Type B pancreatic cell (in vitro differentiated cells): ENCODE measurements around the gene RBM20. TPM values are rescaled to one million over a fixed set of nuclear protein-coding genes. Genes with fewer than 3 reads are reported as not detected.

Experiments
- DNase-seq: peaks from one replicate; pipeline ENCODE4 v3.0.0; 2021; ENCODE audit warnings: mixed read lengths; ENCODE audit not compliant: unreplicated experiment; ENCODE audit errors: extremely low spot score
- H3K27ac Mint-ChIP-seq: 2 replicates; pipeline ENCODE4 v1.8.0; 2021; ENCODE audit warnings: mild to moderate bottlenecking, mixed read lengths
- H3K27me3 Mint-ChIP-seq: 2 replicates; pipeline ENCODE4 v1.8.0; 2021; ENCODE audit warnings: mixed read lengths
- H3K36me3 Mint-ChIP-seq: 2 replicates; pipeline ENCODE4 v1.8.0; 2021; ENCODE audit warnings: mixed read lengths
- H3K4me1 Mint-ChIP-seq: one replicate; pipeline ENCODE4 v1.8.0; 2021; ENCODE audit warnings: mixed read lengths; ENCODE audit not compliant: unreplicated experiment
- H3K4me3 Mint-ChIP-seq: 2 replicates; pipeline ENCODE4 v1.8.0; 2021; ENCODE audit warnings: mild to moderate bottlenecking, mixed read lengths
- H3K9me3 Mint-ChIP-seq: 2 replicates; pipeline ENCODE4 v1.8.0; 2021; ENCODE audit warnings: mixed read lengths
- total RNA-seq: library from RNA; stranded (reverse); gene quantifications from 2 replicates; pipeline ENCODE4 v1.2.1, GENCODE V29; 2021; ENCODE audit warnings: low replicate concordance
- TF ChIP-seq, protein P1 (sequence below): fragments of 200-600 bp; sonication (generic); conservative IDR thresholded peaks from 2 replicates; pipeline ENCODE4 v1.5.0; 2021; ENCODE audit warnings: antibody characterized with exemption, mild to moderate bottlenecking

Gene RBM20
- total RNA-seq, 1 donor from 2014 or later = 5.2 TPM

GRCh38 chr10:110829721-110830410, 185.7 kb downstream of the RBM20 start:
- Mint-ChIP-seq H3K4me1 (peaks cover 55% of the 10 kb centered on the region), H3K27me3 (no peaks in the 10 kb centered on the region), H3K36me3 (peaks cover 3% of the 10 kb centered on the region), H3K27ac (no peak overlapping the region), H3K9me3 (no peaks in the 10 kb centered on the region), H3K4me3 (no peak overlapping the region)
- DNase-seq = no peak
- TF ChIP-seq, protein P1, sequence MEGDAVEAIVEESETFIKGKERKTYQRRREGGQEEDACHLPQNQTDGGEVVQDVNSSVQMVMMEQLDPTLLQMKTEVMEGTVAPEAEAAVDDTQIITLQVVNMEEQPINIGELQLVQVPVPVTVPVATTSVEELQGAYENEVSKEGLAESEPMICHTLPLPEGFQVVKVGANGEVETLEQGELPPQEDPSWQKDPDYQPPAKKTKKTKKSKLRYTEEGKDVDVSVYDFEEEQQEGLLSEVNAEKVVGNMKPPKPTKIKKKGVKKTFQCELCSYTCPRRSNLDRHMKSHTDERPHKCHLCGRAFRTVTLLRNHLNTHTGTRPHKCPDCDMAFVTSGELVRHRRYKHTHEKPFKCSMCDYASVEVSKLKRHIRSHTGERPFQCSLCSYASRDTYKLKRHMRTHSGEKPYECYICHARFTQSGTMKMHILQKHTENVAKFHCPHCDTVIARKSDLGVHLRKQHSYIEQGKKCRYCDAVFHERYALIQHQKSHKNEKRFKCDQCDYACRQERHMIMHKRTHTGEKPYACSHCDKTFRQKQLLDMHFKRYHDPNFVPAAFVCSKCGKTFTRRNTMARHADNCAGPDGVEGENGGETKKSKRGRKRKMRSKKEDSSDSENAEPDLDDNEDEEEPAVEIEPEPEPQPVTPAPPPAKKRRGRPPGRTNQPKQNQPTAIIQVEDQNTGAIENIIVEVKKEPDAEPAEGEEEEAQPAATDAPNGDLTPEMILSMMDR = no peak

DNA sequence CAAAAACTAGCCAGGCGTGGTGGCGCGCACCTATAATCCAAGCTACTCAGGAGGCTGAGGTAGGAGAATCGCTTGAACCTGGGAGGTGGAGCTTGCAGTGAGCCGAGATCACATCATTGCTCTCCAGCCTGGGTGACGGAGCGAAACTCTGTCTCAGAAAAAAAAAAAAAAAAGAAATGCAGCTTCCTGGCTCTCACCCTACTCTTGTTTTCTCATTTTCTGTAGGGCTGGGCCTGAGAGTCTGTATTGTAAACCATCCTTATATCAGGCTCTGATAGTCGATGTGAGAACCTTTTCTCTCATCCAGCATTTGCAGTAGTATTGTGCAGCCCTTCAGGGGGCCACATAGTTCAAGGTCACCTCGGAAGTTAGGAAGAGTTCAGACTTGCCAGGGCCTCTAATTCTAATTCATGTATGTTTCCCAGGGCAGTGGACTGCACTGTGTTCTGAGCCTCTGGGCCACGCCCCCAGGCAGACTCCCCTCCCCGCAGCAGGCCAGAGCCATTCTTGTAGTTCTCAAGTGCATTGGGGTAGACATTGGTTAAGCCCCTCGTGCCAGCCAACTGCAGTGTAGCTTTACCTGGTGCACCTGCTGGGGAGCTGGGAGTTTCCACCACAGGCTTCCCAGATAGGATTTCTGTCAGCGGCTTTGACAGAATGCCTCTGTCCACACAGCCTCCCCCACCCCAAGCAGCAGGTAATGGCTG, 189.3 kb downstream of the RBM20 start:
- DNase-seq = no peak
- peak overlapping the region; percentile 59 for H3K27ac Mint-ChIP-seq
- no peak overlapping the region for H3K4me3 Mint-ChIP-seq
- H3K4me1 Mint-ChIP-seq = peaks cover 57% of the 10 kb centered on the region
- peaks cover 8% of the 10 kb centered on the region for H3K36me3 Mint-ChIP-seq
- no peaks in the 10 kb centered on the region for H3K27me3 Mint-ChIP-seq
- no peaks in the 10 kb centered on the region for H3K9me3 Mint-ChIP-seq
- TF ChIP-seq, protein P1 = no peak

GRCh38 chr10:110833941-110834628, 189.9 kb downstream of the RBM20 start:
- peaks cover 8% of the 10 kb centered on the region for H3K36me3 Mint-ChIP-seq
- TF ChIP-seq, protein P1 = no peak
- H3K9me3 Mint-ChIP-seq = no peaks in the 10 kb centered on the region
- no peak for DNase-seq
- H3K27ac Mint-ChIP-seq = peak overlapping the region; percentile 83
- no peak overlapping the region for H3K4me3 Mint-ChIP-seq
- H3K4me1 Mint-ChIP-seq = peaks cover 52% of the 10 kb centered on the region
- no peaks in the 10 kb centered on the region for H3K27me3 Mint-ChIP-seq

DNA sequence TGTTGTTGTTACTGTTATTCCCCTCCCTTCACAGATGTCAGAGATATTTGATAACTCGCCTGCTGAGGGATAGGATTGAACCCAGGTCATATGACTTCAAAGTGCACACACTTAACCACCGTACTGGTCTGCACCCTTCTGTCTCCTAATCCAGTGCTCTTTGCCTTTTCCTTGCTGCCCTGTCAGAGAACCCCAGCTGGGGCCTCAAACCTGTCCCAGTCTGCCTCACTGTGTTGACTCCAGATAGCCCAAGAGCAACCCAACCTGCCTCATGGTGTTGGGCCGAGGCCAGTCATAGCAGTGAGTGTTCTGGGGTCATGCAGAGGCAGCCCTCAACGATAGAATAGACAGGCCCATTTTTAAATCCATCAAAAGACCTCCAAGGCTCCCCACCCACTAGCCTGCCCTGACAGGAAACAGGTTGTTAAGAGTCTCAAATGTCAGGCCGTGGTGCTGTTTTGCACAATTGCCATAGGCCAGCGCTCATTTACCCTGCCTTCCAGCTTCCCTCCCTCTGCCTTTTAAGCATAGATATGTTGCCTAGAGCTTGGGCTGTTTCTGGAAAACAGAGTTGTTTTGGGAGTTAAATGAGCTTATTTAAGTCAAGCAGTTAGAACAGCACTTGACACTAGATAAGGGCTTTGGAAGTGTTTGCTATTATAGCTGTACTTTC, 190.6 kb downstream of the RBM20 start:
- Mint-ChIP-seq H3K36me3 (peaks cover 8% of the 10 kb centered on the region), H3K4me1 (peaks cover 52% of the 10 kb centered on the region), H3K4me3 (peak overlapping the region; percentile 60), H3K9me3 (no peaks in the 10 kb centered on the region), H3K27ac (peak overlapping the region; percentile 83), H3K27me3 (no peaks in the 10 kb centered on the region)
- DNase-seq = no peak
- TF ChIP-seq, protein P1 = no peak

DNA sequence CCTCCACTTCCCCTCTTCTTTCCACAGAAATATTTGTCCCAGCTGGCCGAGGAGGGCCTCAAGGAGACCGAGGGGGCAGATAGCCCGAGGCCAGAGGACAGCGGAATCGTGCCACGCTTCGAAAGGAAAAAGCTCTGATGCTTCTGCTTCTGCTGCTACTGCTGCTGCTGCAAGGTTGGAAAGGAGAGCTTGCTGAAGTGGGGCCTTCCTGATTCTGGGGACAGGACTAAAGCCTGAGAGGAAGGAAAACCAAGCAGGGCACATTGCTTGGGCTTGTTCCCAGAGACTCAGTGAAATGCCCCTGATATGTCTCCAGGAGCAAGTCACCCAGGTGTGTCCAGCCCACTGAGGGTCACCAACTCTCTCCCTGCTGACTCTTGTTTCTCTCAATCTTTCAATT, 191.7 kb downstream of the RBM20 start:
- peaks cover 52% of the 10 kb centered on the region for H3K4me1 Mint-ChIP-seq
- H3K9me3 Mint-ChIP-seq = no peaks in the 10 kb centered on the region
- DNase-seq = no peak
- H3K27ac Mint-ChIP-seq = peak overlapping the region; percentile 26
- no peak overlapping the region for H3K4me3 Mint-ChIP-seq
- TF ChIP-seq, protein P1 = no peak
- H3K27me3 Mint-ChIP-seq = no peaks in the 10 kb centered on the region
- peaks cover 8% of the 10 kb centered on the region for H3K36me3 Mint-ChIP-seq
